COLO829 (cell line): ENCODE measurements around the gene RAX.

ENCODE experiments used
- DNase-seq: peaks from one replicate; pipeline ENCODE4 v3.0.0; 2012; ENCODE audit warnings: low spot score

Gene RAX

GRCh38 chr18:59246796-59247195 is 26.5 kb downstream of the RAX start:
- DNase-seq: no peak

DNA sequence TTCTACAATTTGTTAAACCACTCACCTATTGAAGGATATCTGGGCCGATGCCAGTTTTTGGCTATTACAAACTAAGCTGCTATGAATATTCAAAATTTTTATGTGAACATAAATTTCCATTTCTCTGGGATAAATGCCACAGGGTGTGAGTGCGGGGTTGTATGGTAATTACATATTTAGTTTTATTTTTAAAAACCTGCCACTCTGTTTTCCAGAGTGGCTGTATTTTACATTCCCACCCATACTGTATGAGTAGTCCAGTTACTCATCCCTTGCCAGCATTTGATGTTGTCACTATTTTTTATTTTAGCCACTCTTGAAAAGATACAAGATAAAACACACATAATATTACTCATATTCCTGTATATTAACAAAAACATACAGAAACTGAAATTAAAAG is 30.3 kb downstream of the RAX start:
- DNase-seq: no peak

GRCh38 chr18:59239642-59240041 is 33.6 kb downstream of the RAX start:
- DNase-seq: no peak

- DNase-seq: no peak
Measured at GRCh38 chr18:59238385-59238784, 34.9 kb downstream of the RAX start.

DNA sequence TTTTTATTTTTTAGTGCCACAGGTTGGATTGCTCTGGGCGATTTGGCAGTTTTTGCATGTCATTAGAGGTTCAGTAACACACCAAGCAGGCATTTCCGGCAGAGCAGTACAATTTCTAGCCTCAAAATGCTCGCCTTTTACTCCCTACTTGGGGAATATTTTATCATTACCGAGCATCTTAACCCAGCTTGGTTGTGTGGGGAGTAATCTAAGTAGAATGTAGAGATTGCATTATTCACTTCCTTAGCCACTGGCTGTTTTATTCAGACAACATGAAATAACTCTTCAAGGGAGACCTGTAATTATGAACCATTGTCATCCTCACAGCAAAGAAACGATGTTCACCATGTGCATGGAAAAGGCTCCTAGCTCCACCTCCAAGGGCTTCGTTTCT is 40.2 kb downstream of the RAX start:
- DNase-seq: no peak

DNA sequence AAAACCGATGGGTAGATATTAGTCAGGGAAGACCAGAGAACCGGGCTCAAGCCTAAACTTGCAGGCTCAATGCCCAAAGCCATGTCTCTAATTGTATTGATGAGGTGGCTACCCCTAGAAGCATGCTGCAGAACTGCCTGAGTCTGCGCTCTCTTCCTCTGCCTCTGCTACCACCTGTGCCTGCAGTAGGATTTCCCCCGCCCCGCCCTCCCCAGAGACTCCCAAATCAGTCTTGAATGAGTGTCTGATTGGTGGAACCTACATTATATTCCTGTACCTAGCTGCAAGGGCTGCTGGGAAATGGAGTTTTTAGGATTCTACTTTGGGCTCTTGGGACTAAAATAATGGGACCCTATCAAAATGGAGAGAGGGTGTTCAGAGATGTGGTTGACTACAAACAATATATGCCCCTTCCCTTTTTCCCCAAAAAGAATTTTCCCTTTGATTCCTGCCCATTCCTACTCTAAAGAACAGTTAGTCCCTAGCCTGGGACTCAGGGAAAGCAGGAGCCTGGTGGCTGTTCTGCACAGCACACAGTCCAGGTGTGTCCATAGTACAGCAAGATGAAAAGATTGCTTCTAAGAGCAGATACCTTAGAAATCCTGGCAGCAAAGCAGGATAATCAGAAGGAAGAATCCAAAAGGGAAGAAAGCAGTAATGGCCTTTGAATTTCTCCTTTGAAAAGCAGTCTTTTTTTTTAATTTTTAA is 40.8 kb downstream of the RAX start:
- DNase-seq: no peak

GRCh38 chr18:59231877-59232276 is 41.4 kb downstream of the RAX start:
- no peak for DNase-seq

DNA sequence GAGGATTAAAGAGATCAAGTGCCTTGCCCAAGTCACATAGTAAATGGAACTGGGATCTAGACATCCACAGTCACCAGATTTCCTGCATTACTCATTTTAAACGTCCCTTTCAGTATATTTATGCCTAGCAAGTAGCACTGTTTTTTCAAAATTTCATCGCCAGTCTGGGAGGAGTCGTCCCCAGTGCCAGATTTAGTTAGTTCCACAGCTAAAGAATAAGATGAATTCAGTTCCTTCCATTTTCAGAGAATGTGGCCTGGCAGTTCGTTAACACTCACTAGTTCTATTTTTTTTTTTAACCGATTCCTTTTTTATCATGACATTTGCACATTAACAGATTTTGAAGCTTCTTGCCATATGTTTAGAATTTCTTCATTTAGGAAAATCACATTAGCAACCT is 42.1 kb downstream of the RAX start:
- DNase-seq: no peak

DNA sequence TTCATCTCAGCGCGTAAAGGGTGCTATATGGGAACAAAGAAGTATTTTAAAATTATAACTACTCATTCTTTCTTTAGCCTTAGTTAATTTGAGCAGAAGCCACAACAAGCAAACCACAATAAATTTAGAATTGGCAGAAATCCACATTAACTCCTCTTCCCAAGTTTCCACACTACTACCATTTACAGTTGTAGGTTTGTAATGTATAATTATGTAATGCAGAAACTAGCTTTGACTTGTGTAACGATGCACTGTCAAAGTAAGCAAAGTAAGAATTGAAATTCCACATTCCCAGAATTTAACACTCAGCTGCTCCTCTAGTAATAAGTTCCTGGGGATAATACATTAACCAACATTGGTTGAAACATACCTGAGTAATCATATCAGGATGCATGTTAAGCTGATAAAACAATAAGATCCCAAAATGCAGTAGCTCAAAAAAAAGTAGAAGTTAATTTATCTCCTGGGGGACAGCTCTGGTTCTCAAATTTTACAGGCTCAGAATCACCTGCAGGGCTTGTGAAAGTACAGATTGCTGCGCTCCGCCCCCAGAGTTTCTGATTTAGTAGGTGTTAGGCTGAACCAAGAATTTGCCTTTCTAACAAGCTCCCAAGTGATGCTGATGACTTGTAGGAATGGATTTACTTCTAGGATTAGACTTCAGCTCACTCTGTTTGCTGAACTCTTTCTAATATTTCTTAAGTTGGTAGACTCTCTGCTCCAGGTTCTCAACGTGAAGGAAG is 43.4 kb downstream of the RAX start:
- DNase-seq: no peak

- DNase-seq: peak; percentile 10
Measured at GRCh38 chr18:59229191-59229590, 44.1 kb downstream of the RAX start.

DNA sequence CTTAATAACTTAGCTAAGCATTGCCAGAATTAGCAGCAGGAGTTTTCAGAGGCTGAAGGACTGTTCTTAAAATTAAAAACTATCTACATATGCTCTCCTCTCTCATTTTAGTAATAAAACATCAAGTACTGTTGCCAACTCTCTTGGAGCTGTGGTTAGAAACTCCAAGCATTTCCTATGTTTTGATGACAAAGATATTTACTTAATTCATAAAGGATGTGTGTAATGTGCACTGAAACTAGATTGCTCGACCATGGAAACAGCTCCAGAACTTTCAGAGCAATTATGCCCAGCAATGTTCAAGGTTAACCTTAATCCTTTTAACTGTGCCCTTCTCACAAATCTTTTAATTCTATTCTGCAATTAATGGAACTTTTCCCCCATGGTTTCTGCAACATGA is 44.9 kb downstream of the RAX start:
- no peak for DNase-seq

DNA sequence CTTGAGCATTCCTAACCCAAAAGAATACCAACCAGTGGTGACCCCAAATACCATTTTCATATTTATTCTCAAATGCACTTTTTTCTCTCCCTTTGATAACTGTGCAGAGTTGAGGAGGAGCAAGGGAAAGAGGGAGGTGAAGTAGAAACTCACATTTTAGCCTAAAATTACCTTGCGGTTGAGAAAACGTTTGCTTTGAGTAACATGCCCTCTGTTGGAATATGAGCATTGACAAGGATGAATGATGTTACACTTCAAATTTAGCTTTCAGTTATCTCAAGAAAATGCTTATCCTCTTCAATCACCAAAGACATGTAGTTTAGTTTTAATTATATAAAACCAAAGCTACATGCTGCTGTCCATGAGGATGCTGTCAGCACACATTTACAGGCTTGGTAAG is 50.9 kb downstream of the RAX start:
- no peak for DNase-seq

DNA sequence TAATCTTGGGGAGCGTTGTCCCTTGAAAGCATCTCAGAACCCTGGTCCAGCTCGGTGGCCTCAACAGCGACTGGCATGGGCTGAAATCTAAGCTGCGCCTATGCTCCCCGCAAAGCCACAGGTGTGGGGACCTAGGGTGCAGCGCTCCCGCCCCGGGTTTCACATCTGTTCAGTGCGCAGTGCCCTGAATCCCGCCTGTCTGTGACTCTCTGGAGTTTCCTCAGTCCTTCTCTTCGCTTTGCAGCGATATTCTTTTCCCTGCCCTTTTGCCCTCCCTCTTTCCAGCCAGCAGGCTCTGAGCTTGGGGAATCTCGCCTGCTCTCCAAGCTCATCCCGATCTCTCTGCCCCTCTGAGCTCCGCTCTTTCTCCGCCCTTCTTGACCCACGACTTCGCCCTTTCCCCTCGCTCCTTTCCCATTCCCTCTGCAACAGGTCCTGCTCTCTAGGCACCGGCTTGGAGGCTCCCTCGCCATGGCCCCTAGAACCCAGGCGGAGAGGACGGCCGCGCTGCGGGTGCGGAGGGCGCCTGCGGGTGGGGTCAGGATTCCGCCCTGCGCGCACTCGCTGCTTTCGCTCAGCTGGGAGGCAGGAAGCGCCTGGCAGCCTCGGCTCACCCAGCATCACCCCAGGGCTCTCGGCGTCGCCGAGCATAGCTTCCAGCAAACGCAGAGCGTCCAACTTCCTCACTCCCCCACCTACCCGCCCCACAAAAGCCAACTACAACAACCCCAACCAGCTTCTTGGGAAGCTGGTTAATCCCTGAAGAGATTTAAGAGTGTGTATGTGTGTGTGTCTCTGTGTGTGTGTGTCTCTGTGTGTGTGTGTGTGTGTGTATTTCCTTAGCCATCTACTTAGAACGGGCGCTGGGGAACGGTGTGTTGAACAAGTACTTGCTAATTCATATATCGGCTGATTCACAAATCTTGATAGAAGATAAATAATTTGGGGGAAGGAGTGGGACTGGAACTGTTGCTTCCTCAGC is 52.2 kb downstream of the RAX start:
- no peak for DNase-seq

DNA sequence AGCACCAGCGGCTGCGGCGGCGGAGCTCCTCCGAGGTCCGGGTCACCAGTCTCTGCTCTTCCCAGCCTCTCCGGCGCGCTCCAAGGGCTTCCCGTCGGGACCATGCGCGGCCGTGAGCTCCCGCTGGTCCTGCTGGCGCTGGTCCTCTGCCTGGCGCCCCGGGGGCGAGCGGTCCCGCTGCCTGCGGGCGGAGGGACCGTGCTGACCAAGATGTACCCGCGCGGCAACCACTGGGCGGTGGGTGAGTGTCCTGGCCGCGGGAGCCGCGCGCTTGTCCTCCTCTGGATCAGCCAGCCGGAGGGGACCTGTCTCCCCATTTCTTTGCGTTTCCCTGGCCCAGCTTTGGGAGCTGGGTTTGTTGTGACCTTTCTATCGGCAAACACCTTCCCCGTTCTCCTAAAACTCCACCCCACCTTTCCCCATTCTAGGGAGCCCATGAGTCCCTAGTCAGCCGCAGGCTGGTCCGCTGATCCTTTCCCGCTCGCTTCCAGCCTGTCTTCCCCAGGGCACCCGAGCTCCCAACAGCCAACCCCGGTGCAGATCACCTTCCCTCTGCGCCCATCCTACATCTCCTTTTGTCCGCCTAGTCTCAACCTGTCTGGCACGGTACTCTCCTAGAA is 53.0 kb downstream of the RAX start:
- no peak for DNase-seq

DNA sequence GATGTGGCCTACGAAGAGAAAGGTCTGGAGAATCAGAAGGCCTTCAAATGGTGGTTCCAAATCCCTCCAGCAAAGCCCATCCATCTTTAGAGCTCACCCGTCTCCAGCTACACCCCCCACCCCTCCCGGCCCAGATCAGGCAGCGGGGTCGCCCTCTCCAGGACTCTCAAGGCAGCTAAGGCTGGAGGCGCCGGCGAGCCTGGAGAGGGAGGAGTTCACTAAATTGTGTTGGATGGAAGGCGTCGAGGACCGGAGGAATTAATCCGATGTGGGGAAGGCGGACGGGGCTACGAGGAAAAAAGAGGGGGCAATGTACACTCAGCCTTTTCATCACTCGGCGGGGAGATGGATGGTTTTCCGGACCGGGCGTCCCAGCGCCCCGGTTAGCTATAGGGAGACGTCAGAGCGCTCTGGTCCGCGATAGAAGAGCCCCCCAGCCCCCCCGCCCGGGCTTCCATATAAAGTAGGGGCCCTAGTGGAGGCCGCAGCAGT is 53.5 kb downstream of the RAX start, which contains the start of gene GRP:
Gene GRP, plus strand, starts transcription at position 487 of the 492 bp plus-strand sequence. CDS start 108 bp downstream, outside the sequence.
- DNase-seq: no peak

- DNase-seq: no peak
Measured at GRCh38 chr18:59218018-59218417, 55.2 kb downstream of the RAX start.
